Glomerular endothelial cell (primary cell): ENCODE measurements around the gene LRRC74B. TPM values are rescaled to one million over a fixed set of nuclear protein-coding genes. Genes with fewer than 3 reads are reported as not detected.
"Not testable (repeated sequence)": the region's sequence is repeated elsewhere in the genome, so short reads cannot be mapped to it uniquely, and the experiment has no call there.

Experiments used
- DNase-seq: peaks from one replicate; pipeline ENCODE4 v3.0.0-alpha.2; 2011; ENCODE audit warnings: low read depth, low spot score; ENCODE audit errors: extremely low read depth
- total RNA-seq: library from RNA; depleted of rRNA; stranded (reverse); fragments of >200 nt; gene quantifications from 2 replicates; pipeline ENCODE4 v1.2.3, GENCODE V29; 2015

The LRRC74B gene, protein sequence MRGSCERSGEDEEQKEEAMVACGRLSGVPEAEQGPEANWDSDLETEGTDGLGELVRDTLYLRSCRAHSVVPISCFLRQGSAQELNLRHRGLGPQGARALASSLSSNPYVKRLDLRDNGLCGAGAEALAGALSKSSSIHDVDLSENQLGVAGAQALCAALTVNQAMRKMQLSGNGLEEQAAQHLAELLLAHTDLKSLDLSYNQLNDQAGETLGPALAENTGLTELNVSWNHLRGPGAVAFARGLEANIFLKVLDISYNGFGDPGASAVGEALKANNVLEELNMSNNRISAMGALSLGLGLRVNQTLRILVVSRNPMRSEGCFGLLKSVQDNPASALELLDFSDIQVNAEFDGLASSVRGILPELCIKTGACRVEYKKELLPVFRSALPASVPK
- total RNA-seq: not detected in 2 replicates

- DNase-seq: peak; percentile 20
Observed at GRCh38 chr22:21045585-21046294, at the start of gene LRRC74B. TSS of gene LRRC74B (plus strand) at chr22:21045946. CDS start at chr22:21045987, 41 bp downstream.

- DNase-seq: no peak
Observed at GRCh38 chr22:20996031-20996410, 49.7 kb upstream of the LRRC74B start.

GRCh38 chr22:20996598-20997535 is 48.9 kb upstream of the LRRC74B start:
- DNase-seq: no peak

DNA sequence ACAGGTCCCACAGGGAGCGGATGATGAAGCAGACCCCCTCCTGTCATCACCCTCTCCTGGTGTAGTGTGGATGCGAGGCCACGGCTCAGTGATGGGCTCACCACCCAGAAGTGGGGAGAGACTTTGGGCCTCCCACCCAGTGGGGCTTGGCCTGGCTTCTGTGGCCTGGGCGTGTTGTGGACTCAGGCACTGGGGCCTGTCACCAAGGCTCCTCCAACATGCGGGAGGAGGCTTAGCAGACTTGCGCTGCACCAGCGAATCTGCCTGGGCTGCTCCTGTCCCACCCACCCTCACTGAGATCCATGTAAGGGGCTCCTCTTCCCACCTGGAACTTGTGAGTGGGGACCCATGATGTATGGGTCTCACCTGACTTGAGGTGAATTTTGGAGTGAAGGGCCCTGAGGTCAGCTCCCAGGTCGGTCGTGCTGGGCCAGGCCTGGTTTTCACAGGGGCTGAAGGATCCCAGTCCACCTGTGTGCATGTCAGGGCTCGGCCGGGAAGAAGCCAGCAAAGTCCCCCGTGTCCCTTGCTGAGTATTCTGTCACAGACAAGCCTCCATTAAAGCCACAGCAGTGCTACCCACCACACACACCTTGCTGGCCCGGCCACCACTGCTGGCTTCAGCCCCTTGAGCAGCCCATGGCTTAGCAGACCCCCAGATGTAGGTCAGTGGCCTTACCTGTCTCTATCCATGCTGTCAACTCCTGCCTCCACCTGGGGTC is 48.0 kb upstream of the LRRC74B start:
- no peak for DNase-seq

DNA sequence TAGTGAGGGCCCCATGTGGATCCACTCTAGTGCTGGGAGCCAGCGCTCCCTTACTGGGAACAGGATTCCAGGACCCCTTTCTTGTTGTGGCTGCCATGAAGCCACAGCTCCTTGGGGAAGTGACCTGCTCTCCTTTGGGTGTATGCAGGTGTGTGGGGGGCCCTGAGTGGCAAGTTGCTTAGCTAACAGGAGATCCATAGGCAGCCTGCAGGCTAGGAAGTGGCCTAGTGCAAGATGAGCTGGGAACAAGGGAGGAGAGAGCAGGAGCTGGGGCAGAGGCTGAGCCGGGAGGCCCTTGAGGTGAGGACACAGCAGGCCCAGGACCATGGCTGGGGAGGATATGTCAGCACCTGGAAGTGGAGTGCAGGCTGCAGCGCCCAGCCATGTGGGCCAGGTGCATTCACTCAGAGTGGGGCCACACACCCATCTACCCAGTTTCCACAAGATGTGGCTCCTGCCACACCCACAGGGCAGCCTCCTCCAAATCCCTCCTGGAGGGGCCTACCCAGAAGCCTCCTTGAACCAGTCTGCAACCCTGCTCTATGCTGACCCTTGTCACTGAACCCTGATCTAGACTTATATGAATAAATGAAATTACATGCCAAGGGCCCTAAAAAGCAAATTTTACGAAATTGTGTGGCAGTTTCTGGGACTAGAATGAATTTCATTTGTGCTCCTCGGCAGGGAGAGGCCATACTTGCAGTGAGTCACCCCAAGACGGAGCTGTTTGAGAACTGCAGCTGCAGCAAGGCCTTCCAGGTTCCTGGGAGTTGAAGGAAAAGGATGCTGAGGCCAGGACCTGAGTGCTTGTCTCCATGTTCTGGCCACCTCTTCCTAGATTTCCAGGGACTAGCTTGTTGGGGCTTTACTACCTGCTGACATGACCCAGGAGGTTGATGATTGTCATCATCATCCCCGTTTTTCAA is 47.1 kb upstream of the LRRC74B start:
- no peak for DNase-seq

- no peak for DNase-seq
Observed at GRCh38 chr22:20999350-21000206, 46.2 kb upstream of the LRRC74B start.

GRCh38 chr22:21000207-21000986 is 45.3 kb upstream of the LRRC74B start:
- no peak for DNase-seq

GRCh38 chr22:21000987-21001600 is 44.7 kb upstream of the LRRC74B start:
- no peak for DNase-seq

DNA sequence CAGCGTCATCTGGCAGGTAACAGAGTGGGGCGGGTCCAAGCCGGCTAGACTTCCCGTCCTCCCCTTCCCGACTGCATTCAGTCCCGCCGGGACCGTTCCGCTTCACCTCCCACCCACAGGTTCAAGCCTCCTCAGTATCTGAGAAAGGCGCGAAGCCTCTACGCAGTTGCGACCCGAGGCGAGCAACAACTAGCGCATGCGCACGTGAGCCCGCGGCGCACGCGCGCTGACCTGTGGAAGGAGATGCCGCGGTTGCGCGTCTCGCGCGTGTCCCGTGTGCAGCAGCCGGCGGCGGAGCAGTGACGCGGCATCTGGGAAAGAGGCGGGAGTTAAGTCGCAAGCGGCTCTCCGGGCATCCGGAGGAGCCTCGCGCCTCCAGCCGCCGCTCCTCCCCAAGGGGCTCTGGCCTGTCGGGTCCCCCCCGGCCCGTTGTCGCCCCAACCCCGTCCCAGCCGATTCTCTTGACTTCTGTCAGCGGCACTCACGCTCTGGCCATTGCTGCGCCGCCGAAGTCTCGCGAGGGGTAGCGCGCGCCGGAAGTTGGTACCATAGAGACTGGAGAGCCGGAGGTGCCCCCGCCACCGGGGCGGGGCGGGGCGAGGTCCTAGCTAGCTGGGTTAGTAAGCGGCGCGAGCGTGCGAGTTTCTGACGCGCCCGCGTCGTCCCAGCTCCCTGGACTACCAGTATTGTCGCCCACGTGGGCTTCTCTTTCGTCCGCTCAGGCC is 44.0 kb upstream of the LRRC74B start, which contains the start of gene THAP7:
TSS of gene THAP7 (minus strand) at position 518 of the 725 bp plus-strand sequence. CDS start at position 311, 207 bp downstream.
- DNase-seq: no peak

DNA sequence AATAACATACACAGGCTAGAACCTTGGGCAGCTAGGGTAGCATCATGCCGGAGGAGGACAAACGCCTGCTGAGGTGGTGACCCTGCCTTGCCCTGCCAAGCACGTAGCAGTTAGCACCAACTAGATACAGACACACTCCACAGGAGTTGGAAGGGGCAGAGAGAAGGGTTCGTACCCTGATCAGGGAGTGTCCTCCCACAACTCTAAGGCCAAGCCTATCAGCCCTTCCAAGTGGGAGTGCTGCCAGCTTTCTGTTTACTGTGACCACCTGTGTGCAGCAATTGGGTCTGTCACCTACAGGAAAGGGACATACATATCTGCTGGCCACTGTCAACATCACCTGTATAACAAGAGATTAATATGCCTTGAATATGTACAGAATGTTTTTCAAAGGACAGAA is 42.0 kb upstream of the LRRC74B start:
- DNase-seq: no peak

- not testable (repeated sequence) for DNase-seq
Observed at GRCh38 chr22:21009208-21009607, 36.5 kb upstream of the LRRC74B start.

- no peak for DNase-seq
Observed at GRCh38 chr22:21009638-21010425, 35.9 kb upstream of the LRRC74B start.

GRCh38 chr22:21010426-21011113 is 35.2 kb upstream of the LRRC74B start:
- no peak for DNase-seq

DNA sequence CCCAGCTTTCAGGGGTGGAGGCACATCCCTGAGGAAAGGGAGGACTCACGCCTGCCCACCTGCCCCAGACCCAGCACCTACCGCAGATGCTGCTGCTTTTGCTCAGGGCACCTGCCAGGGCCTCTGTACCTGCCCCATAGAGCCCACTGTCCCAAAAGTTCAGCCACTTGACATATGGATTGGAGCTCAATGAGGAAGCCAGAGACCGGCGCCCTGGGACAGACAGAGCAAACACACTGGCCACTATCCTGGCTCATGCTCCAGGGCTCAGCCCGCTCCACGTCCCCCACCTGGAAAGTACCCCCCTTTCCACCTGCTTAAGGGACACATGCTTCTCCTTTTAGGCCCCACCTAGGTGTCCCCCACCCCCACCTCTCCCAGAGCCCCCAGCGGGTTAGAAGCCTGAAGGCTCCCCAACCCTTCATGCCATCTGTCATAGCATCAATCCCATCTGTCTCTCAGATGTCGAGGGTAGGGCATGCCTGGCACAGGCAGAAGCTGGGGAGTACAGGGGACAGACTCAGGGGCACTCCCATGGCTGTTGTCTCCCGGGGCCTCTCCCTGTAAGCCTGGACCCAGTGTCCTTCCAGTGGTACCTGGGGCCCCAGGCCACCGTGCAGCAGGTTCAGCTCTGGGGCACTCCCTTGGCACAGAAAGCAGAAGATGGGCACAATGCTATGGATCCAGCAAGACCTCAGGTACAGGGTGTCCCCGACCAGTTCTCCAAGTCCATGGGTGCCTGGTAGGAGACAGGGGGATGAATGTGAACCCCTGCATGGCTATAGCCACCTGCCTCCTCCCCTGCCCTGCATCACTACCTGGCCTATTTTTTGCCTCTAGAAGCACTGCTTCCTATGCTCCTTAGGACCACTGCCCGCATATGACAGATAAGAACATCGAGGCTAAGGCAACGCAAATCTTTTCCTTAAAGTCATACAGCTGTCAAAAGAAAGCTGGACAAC is 33.0 kb upstream of the LRRC74B start:
- DNase-seq: no peak
